AG04449 (cell line): ENCODE data around the gene TARBP1.

Experiments
- CTCF ChIA-PET: fragments of 350-600 bp; formaldehyde crosslinking; extraction: SDS; loops from one replicate; lab custom pipeline; 2021; ENCODE audit warnings: antibody characterized with exemption; lab: Yijun Ruan, JAX
- POLR2A ChIA-PET: fragments of 400-600, 350-600 bp; formaldehyde crosslinking; extraction: SDS; loops from one replicate; lab custom pipeline; 2020; ENCODE audit warnings: antibody characterized with exemption, inconsistent platforms; lab: Yijun Ruan, JAX
- DNase-seq: peaks from one replicate; pipeline ENCODE4 v3.0.0-alpha.2; 2010; ENCODE audit warnings: low read depth, low spot score
- H3K4me3 ChIP-seq: 2 replicates; pipeline ENCODE4 v1.5.1; 2011; ENCODE audit warnings: low read depth, mild to moderate bottlenecking, control low read depth, low read length
- TF ChIP-seq, protein P1 (sequence below): IDR thresholded peaks from one replicate; pipeline ENCODE4 v1.5.1; 2011; ENCODE audit warnings: mild to moderate bottlenecking, moderate library complexity, low read length, control low read depth, inconsistent platforms; ENCODE audit not compliant: insufficient read depth; ENCODE audit errors: missing control alignments

Gene TARBP1

DNA sequence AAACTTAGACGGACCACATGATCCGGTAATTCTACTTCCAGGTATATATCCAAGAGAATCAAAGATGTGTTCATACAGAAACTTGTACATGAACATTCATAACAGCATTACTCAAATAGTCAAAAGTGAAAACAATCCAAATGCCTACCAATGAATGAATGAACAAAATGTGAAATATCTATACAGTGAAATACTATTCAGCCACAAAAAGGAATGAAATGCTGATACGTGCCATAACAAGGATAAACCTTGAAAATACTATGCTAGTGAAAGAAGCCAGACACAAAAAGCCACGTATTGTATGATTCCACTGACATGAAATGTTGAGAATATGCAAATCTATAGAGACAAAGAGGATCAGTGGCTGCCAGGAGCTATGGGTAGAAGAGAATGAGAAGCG is 18.3 kb downstream of the TARBP1 start:
- CTCF ChIA-PET: no interaction called here
- POLR2A ChIA-PET: no interaction called here
- no peak overlapping the region for H3K4me3 ChIP-seq
- DNase-seq: no peak
- TF ChIP-seq, protein P1, sequence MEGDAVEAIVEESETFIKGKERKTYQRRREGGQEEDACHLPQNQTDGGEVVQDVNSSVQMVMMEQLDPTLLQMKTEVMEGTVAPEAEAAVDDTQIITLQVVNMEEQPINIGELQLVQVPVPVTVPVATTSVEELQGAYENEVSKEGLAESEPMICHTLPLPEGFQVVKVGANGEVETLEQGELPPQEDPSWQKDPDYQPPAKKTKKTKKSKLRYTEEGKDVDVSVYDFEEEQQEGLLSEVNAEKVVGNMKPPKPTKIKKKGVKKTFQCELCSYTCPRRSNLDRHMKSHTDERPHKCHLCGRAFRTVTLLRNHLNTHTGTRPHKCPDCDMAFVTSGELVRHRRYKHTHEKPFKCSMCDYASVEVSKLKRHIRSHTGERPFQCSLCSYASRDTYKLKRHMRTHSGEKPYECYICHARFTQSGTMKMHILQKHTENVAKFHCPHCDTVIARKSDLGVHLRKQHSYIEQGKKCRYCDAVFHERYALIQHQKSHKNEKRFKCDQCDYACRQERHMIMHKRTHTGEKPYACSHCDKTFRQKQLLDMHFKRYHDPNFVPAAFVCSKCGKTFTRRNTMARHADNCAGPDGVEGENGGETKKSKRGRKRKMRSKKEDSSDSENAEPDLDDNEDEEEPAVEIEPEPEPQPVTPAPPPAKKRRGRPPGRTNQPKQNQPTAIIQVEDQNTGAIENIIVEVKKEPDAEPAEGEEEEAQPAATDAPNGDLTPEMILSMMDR: no peak

DNA sequence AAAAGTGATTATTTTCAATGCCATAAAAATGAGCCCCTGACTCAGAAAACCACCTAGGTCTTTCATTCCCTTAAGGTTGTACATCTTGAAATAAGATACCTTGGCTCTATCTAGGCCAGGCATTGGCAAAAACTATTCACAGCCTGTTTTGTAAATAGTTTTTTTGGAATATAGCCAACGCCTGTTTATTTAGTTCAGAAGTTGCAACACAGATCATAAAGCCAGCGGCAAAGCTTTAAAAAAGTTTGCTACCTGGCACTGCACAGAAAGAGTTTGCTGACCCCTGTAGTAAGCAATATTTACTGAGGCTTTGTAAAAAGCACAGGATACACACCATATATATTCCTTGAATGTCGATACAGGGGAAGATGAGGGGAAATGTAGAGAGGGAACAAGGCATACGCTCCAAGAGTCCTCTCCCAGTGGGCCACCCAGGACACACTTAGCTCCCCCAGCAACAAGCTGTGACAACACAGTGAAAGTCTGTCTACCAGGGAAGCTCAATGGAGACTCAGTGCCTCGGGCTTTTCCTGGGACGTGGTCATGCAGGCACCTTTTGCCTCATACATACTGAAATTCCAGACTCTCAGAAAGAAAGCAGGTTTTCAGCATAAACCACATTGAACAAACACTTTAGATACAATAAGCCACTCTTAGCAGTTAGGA is 20.5 kb downstream of the TARBP1 start:
- DNase-seq: no peak
- POLR2A ChIA-PET: no interaction called here

DNA sequence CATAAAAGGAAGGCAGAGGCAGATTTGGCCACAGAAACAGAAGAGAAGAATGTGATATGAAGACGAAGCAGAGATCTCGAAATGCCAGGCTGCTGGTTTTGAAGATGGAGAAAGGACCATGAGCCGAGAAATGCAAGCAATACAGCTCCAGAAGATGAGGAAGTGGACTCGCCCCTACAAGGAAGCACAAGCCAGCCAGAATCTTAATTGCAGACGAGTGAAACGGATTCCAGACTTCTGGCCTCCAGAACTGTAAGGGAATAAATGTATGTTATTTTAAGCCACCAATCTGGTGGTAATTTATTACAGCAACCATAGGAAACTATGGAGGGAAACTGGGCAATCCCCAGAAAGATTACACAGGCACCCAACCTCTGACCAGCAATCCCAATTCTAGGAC is 24.1 kb downstream of the TARBP1 start:
- DNase-seq: no peak
- TF ChIP-seq, protein P1: no peak
- ChIA-PET CTCF (no interaction called here), POLR2A (no interaction called here)
- H3K4me3 ChIP-seq: no peak overlapping the region

More for the DNA sequence above, 20.5 kb downstream of the TARBP1 start:
- no peak overlapping the region for H3K4me3 ChIP-seq
- CTCF ChIA-PET: interaction anchor here (1.7 kb wide), 1 partner anchor 19 kb away, joined by 4 read pairs; no protein-coding TSS in a partner anchor
- TF ChIP-seq, protein P1: no peak

- POLR2A ChIA-PET: no interaction called here
- no peak overlapping the region for H3K4me3 ChIP-seq
- DNase-seq: no peak
- TF ChIP-seq, protein P1: no peak
- CTCF ChIA-PET: no interaction called here
Measured at GRCh38 chr1:234452406-234452965, 26.5 kb downstream of the TARBP1 start.

DNA sequence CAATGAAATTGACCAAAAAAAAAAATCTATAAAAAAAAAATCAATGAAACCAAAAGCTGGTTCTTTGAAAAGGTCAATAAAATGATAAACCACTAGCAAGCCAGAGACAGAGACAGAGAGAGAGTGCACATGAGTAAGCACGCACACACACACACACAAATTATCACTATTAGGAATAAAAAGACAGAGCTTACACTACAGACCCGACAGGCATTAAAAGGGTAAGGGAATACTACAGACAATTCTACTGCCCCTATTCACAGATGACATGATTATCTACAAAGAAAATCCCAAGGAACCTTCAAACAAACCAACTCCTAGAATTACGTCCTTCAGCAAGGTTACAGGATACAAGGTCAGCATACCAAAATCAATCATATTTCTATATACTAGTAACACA is 38.6 kb downstream of the TARBP1 start:
- CTCF ChIA-PET: interaction anchor here (1.0 kb wide), 1 partner anchor 14 kb away, joined by 3 read pairs; no protein-coding TSS in a partner anchor
- no peak overlapping the region for H3K4me3 ChIP-seq
- DNase-seq: no peak
- TF ChIP-seq, protein P1: no peak
- POLR2A ChIA-PET: no interaction called here

DNA sequence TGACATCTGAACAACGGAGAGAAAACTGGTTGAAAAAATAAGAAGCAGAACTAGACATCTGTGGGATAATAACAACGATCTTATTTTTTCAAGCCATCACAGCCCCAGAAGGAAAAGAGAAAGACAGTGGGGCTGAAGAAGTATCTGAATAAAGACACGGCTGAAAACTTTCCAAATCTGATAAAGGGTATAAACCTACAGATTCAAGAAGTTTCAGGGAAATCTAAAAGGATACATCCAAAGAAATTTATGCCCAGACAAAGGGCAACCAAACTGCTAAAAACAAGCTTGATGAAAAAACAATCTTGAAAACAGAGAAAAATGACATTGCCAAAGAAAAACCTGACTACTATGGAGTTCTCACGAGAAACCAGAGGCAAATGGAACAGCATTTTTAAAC is 40.4 kb downstream of the TARBP1 start:
- CTCF ChIA-PET: interaction anchor here (0.9 kb wide), 1 partner anchor 9 kb away, joined by 4 read pairs; no protein-coding TSS in a partner anchor
- POLR2A ChIA-PET: no interaction called here
- DNase-seq: no peak
- TF ChIP-seq, protein P1: no peak
- no peak overlapping the region for H3K4me3 ChIP-seq
